ENCODE measurements around the gene CBX2. TPM values are rescaled to one million over a fixed set of nuclear protein-coding genes. Genes with fewer than 3 reads are reported as not detected.
"Not testable (repeated sequence)": the region's sequence is repeated elsewhere in the genome, so short reads cannot be mapped to it uniquely, and the experiment has no call there.

CBX2 gene
- total RNA-seq, 1 donor, result 0.86 TPM

DNA sequence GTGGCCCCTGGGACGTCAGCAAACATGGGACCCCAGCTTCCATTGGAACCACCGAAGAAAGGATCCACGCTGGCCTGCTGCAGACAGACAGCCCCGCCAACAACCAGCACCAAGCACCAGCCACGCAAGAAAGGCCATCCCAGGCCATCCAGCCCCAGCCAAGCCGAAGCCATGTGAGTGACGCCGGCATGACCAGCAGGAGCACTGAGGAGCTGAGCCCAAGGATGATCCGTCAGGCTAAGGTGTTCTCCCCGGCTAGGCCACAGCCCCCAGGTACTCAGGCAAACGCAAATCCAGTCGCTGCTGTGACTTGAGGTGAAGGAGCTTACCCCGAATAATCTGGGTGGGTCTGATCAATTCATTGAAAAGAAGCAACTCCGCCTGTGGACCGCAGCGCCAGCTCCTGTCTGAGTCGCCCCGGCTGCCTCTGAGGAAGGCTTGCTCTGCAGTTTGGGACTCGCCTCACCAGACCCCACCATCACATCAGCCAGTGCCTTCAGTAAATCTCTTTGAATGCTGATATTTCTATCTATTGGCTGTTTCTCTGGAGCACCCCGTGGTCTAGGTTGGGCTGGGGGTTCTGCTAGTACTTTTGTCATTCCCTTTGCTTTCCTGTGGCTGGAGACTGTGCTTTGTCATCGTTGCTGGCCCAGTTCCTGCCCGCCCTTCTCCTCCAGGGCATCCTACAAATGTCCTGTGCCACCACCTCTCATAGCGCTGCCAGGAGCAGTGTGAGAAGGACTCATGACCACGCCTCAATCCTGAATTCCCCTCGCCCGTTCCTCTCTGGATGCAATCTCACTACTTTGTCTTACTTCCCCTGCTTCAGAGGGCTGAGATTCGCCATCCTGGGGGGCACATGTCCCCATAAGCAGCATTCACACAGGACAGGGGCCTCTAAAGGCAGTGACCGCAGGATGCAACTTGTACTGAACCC is 8.1 kb upstream of the CBX2 start:
- TF ChIP-seq, protein P1, sequence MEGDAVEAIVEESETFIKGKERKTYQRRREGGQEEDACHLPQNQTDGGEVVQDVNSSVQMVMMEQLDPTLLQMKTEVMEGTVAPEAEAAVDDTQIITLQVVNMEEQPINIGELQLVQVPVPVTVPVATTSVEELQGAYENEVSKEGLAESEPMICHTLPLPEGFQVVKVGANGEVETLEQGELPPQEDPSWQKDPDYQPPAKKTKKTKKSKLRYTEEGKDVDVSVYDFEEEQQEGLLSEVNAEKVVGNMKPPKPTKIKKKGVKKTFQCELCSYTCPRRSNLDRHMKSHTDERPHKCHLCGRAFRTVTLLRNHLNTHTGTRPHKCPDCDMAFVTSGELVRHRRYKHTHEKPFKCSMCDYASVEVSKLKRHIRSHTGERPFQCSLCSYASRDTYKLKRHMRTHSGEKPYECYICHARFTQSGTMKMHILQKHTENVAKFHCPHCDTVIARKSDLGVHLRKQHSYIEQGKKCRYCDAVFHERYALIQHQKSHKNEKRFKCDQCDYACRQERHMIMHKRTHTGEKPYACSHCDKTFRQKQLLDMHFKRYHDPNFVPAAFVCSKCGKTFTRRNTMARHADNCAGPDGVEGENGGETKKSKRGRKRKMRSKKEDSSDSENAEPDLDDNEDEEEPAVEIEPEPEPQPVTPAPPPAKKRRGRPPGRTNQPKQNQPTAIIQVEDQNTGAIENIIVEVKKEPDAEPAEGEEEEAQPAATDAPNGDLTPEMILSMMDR (IDR thresholded peaks at IDR 0.05; ENCODE audit: insufficient read depth, low read depth, low read length), result no peak
- no peak overlapping the region for H3K4me3 ChIP-seq (ENCODE audit: low read depth, low read length)
- no peak for DNase-seq (ENCODE audit: low read depth)

DNA sequence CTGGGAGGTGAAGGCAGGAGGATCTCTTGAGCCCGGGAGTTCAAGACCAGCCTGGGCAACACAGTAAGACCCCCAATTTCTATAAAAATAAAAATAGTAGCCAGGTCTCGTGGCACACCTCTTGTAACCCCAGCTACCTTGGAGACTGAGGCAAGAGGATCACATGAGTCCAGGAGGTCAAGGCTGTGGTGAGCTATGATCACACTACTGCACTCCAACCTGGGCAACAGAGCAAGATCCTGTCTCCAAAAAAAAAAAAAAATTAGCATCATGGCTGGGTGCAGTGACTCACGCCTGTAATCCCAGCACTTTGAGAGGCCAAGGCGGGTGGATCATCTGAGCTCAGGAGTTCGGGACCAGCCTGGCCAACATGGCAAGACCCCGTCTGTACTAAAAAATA is 6.7 kb upstream of the CBX2 start:
- no peak for DNase-seq (ENCODE audit: low read depth)
- TF ChIP-seq, protein P1 (IDR thresholded peaks at IDR 0.05; ENCODE audit: insufficient read depth, low read depth, low read length), result no peak
- no peak overlapping the region for H3K4me3 ChIP-seq (ENCODE audit: low read depth, low read length)

DNA sequence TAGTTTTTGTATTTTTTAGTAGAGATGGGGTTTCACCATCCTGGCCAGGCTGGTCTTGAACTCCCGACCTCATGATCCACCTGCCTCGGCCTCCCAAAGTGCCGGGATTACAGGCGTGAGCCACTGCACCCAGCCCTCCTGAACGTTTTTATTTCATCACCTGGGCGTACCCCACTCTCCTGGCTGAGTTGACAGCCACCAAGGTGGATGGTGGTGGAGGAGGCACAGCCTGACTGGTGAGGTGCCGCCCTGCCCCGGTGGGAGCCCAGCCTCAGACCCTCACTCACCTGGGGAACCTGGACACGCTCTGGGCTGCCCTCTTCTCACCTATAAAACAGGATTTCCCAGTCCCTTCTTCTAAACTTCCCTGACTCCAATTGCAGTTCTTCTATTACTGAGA is 5.2 kb upstream of the CBX2 start:
- DNase-seq (ENCODE audit: low read depth); H3K4me3 ChIP-seq (ENCODE audit: low read depth, low read length): not testable (repeated sequence)

DNA sequence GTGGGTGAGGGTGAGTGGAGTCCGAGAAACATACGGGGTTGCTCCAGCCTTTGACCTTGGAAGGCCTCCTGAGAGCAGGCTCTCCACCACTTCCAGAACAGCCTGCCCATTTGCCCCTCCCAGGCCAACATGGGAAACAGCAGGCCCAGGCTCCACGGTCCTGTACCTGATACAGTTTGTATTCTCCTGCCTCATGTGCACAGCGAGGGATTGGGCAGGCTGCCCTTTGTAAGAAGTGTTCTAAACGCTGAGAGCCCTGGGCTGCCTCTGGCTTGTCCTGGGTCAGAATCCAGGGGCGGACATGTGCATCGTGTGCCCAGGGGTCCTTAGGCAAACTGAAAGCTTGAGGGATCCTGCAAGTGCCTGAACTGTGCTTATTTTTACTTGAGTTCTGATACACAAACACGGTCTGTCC is 3.4 kb upstream of the CBX2 start:
- TF ChIP-seq, protein P1 (IDR thresholded peaks at IDR 0.05; ENCODE audit: insufficient read depth, low read depth, low read length), result no peak
- no peak overlapping the region for H3K4me3 ChIP-seq (ENCODE audit: low read depth, low read length)
- no peak for DNase-seq (ENCODE audit: low read depth)

DNA sequence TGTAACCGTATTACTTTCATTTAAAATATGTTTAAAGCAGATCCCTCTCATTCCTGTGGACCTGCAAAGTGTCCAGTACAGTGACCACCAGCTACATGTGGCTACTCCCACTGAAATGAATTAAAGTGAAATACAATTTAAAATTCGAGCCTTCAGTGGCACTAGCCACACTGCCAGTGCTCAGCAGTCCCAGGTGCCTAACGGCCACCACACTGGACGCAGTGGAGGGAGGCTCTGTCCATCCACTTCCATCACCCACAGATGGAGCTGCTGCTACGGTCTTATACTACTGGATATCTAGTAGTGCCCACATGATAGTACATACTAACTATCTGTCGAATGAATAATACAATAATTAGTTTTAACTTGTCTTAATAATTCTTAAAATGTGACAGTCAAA is 2.3 kb upstream of the CBX2 start:
- DNase-seq (ENCODE audit: low read depth), result no peak
- TF ChIP-seq, protein P1 (IDR thresholded peaks at IDR 0.05; ENCODE audit: insufficient read depth, low read depth, low read length), result no peak
- no peak overlapping the region for H3K4me3 ChIP-seq (ENCODE audit: low read depth, low read length)

DNA sequence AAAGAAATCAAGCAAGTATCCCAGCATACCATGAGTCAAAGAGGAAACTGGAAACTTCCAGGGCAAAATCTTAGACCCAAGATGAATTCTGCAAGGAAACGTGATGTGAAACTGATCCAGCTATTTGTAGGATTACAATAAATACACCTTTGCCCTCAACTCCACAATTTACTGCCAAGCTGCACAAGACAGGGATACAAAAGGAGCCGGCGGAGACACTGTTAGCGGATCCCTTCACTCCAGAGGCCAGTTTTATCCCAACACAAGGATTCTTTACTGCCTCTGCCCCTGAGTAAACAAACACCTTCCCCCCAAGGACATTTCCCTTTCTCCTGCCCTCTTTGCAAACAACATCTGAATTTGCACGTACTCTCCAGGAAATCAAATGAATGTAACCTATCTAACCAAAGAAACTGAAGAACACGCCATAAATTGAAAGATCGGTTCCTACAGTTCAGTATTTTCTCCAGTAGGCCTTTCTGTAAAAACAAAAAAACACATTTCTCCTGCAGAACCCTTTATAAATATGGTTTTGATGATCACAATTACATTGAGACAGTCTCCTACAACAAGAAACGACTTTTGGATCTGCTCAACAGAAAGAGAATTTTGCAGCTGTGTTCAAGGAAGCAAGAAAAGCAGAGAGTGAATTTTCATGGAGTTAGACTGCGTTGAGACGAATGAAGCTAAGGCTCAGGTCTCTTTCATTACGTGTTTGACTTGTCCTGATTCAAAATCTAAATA is 1.4 kb upstream of the CBX2 start:
- TF ChIP-seq, protein P1 (IDR thresholded peaks at IDR 0.05; ENCODE audit: insufficient read depth, low read depth, low read length), result no peak
- no peak for DNase-seq (ENCODE audit: low read depth)
- no peak overlapping the region for H3K4me3 ChIP-seq (ENCODE audit: low read depth, low read length)
